ENCODE measurements around the gene UPK3A.
"Not testable (repeated sequence)": the region's sequence is repeated elsewhere in the genome, so short reads cannot be mapped to it uniquely, and the experiment has no call there.

Gene UPK3A

DNA sequence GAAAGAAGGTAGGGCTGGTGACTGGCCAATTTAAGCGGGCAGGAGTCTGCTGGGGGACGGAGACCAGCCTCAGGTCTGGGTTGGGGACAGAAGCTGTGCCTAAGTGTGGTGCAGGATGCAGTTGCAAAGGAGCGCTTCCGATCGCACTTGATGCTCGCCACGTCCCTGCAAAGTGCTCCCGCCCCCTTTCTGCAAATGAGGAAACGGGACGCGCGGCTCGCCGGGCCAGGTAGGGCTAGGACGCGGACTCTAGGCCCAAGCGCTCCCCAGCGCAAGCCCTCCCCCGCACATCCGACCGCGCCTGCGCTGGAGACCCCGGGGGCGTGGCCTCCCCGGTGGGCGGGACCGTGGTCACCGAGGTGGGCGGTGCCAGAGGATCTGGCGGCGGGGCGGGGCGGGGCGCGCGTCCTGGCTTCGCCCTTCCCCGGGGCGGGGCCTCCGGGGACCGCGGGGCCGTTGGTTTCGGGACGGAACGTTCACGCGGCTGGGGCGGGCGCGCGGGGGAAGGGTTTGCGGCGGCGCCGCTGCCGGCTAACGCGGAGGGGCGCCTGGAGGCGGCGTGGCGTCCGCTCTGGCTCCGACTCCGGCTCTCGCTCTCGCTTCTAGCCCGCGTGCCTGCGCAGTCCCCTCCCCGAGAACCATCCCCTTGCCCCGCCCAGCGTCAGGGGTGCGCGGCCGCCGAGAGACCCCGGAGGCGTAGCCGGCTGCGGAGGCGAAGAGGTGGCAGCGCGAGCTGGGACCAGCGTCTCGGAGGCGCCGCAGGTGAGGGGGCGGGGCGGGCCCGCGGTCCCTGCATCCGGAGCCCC, 24.9 kb downstream of the UPK3A start, which contains the start of gene FAM118A:
TSS of gene FAM118A (plus strand) at position 513 of the 806 bp plus-strand sequence. CDS start 12,446 bp downstream, outside the sequence.
- peak; percentile 99 for DNase-seq (ENCODE audit: low spot score)

GRCh38 chr22:45310331-45310976, 25.7 kb downstream of the UPK3A start:
- DNase-seq (ENCODE audit: low spot score) = no peak

DNA sequence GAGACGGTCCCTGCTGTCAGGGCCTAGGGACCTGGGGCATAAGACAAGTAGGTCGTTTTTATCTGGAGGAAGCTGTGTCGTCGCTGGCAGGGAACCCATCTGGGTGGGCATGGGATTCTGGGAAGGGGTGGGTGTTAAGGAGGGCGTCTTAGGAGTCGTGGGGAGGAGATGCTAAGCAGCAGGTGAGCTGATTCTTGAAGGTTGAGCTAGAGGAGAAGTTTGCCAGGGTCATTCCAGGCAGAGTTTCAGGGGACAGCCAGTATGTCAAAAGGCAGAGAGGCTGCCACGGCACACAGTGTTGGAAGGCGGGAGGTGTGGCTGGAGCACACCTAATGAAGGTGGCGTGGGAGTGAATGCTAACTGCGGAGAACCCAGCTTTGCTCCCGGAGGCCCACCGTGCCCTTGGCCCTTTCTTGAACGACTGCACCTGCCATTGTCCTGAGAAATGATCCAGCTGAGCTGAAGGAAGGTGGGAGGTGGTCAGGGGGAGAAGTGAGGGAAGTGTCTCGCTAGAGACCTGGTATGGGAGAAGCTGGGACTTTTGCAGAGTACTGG, 26.3 kb downstream of the UPK3A start:
- DNase-seq (ENCODE audit: low spot score) = no peak

GRCh38 chr22:45312415-45312814, 27.7 kb downstream of the UPK3A start:
- DNase-seq (ENCODE audit: low spot score) = no peak

GRCh38 chr22:45312856-45313255, 28.1 kb downstream of the UPK3A start:
- no peak for DNase-seq (ENCODE audit: low spot score)

- no peak for DNase-seq (ENCODE audit: low spot score)
Measured at GRCh38 chr22:45314054-45314721, 29.4 kb downstream of the UPK3A start.

DNA sequence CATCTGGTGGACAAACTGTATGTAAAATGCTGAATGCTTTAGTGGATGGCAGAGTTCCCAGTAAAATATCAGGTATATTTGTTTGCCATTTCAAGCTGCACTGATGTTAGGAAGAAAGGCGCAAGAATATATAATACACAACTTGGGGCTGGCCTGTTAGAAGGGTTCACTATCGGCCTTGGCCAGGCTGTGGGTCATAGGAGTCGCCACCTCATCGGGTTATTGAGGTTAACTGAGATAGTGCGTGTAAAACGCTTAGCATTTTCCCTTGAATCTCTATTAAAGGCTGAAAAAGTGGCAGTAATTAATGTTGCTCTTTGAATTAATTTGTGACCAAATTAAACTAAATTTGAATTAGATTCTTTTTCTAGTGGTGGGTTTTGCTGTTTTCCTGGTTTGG, 30.0 kb downstream of the UPK3A start:
- DNase-seq (ENCODE audit: low spot score) = no peak

GRCh38 chr22:45316796-45317526, 32.2 kb downstream of the UPK3A start:
- no peak for DNase-seq (ENCODE audit: low spot score)

GRCh38 chr22:45317551-45318167, 32.9 kb downstream of the UPK3A start:
- DNase-seq (ENCODE audit: low spot score) = peak; percentile 56

DNA sequence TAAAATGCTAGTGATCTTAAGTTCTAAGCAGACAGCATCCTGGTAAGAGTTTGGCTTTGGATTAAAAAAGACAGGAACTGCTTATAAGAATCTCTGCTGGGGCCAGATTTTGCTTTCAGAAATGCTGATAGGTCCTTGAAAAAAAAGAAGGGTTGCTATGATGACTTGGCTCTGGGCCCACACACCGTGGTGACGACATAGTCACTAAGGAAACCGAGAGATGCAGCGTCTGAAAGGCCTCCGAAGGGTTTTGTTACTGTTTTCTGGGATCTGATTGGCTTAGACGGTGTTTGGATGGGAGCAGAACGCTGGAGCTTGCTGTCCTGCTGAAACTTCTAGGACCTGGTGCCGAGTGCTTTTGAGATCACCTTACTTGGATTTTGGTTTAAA, 33.4 kb downstream of the UPK3A start:
- no peak for DNase-seq (ENCODE audit: low spot score)

DNA sequence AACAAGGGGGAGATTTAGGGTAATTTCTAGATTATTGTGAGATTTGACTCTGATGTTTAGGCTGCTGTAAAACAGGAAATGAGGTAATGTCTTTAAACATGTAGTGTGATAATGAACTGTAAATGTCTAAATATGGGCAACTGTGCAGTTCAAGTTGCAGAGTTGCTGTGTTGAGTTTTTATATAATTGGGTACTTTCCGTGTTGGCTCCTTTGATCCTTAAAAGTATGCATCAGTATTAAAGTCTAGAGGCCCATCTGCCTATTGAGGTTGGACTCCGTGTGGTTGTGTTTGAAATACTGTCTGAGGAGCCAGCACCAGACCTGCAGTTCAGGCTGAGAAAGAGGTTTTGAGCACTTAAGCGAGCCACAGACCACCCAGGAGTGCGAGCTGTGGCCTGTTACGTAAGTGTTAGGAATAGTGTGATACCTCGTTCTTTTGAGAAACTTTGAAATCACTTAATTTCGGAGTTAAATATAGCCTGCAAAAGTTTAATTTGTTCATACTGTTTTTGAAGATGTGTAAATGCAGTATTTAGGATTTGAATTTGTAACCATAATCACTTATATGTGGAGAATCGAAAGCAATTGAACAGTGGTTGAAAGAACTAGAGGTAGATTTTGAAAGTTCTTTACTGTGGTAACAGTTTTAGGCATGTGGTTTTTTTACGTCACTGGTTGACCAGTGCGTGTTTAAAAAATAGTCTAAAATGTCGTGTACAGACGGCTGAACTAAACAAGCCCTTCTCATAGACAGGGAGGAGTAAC, 34.0 kb downstream of the UPK3A start:
- DNase-seq (ENCODE audit: low spot score) = no peak

DNA sequence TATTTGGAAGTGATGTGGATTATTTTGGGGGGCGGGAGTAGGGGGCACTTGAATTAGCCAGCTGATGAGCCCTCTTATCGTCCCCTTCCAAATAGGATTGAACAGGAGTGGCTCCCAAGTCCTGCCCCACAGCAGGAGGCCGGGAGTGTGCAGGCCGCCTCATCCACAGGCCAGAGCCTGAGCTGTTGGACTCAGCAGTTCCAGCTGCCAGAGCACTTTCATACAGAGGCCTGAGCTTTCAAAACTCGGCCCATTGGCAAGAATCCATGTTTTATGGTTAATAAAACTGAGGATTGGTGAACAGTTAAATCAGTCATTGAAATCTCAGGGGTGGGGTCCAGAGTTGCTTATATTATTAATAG, 34.6 kb downstream of the UPK3A start:
- peak; percentile 56 for DNase-seq (ENCODE audit: low spot score)

- DNase-seq (ENCODE audit: low spot score) = no peak
Measured at GRCh38 chr22:45320357-45320976, 35.7 kb downstream of the UPK3A start.

DNA sequence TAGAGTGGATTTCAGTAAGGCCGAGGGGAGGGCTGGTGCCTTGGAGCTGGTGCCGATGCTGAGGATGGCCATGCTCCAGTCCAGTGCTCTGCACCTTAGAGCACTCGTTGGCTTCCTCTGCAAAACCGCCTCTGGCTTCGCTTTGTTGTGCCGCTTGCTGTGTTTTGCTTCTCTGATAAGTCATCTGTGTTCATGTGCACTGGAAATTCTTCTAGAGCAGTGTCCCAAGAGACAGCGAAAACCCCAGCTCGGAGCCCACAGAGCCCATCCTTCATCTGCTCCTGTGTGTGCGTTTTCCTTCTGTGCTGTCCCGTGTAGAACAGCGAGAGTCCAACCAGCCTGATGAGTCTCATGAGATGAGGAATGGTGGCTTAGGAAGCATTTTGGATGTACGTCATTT, 37.1 kb downstream of the UPK3A start:
- DNase-seq (ENCODE audit: low spot score) = no peak

DNA sequence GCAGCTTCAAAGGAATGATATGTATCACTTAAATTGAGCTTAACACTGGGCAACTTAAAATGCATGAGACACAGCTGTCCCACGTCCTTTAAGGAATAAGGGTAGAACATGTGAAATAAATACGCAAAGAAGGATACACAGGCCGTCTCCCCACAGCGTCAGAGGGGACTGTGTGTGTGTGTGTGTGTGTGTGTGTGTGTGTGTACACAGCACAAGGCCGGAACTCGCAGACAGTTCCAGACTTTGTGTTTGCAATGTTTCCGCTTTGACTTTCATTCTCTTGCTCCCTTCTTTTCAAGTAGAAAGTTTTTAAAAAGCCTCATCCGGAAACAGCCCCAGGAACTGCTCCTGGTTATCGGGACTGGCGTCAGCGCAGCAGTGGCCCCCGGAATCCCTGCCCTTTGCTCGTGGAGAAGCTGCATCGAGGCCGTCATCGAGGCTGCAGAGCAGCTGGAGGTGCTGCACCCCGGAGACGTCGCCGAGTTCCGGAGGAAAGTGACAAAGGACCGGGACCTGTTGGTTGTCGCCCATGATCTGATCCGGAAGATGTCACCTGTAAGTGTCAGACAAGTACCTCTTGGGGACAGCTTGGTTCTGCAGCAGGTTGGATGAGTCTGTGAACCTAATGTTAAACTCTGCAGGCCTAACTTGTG, 38.2 kb downstream of the UPK3A start:
- DNase-seq (ENCODE audit: low spot score) = no peak

DNA sequence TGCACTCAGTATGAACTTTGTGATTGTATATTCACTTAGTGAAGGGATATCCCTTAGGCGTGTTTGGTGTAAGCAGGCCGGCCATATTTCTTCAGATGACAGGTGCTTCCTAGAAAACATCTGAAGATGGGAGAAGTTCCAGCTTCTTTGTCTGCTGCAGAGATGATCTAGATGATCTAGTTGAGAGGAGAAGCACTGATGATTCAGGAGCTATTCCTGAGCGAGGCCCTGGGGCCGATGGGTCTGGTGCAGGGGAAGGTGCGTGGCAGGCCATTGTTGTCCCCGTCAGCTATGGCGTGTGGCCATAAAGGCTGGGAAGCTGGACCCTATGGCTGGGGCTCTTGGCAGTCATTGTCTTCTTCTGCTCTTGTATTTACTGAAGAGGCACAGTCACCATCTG, 38.9 kb downstream of the UPK3A start:
- DNase-seq (ENCODE audit: low spot score) = no peak

GRCh38 chr22:45324311-45324711, 39.6 kb downstream of the UPK3A start:
- DNase-seq (ENCODE audit: low spot score) = no peak

GRCh38 chr22:45328261-45328660, 43.5 kb downstream of the UPK3A start:
- DNase-seq (ENCODE audit: low spot score) = not testable (repeated sequence)

GRCh38 chr22:45328822-45329529, 44.2 kb downstream of the UPK3A start:
- no peak for DNase-seq (ENCODE audit: low spot score)

All from ecto neural progenitor cell (in vitro differentiated cells).